ENCODE measurements around the gene TMEM38B. TPM values are rescaled to one million over a fixed set of nuclear protein-coding genes. Genes with fewer than 3 reads are reported as not detected.

Gene TMEM38B
- total RNA-seq, 2 experiments from 2014 or later: 15.9 to 22.5 TPM

DNA sequence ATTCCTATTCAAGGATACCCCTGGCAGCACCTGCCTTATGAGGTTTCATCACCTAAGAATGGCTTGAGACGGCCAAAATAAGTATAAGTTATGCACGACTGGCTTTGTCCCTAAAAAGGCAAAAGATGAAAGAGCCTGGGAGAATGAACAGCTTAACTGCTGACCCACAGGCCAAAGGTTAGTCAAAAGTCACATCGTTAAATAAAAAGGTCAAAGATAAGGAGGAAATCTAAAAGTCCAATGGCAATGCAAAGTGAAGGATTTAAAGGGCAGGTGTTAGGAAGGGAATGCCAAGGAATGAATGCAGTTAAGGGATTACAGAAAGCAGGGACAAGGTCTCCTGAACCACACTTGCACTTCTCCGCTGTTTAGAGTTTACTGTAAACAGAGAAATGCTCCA is 26.5 kb upstream of the TMEM38B start:
- intact Hi-C loops (cut with micrococcal nuclease; ENCODE audit: unreplicated experiment): no loop called here
- no peaks in the 10 kb centered on the region for H3K79me2 ChIP-seq (ENCODE audit: insufficient read depth, low read depth, low read length)
- BruUV-seq (replicated peaks): no TSS peak
- no peaks in the 10 kb centered on the region for H3K9me2 ChIP-seq (ENCODE audit: insufficient read depth, low read length)
- CTCF ChIA-PET (ENCODE audit: unreplicated experiment): interaction anchor here (0.6 kb wide), 1 partner anchor 49 kb away, joined by 3 read pairs; no protein-coding TSS in a partner anchor
- H3K36me3 ChIP-seq (ENCODE audit: insufficient read depth, low read length): no peaks in the 10 kb centered on the region
- H3K9me3 ChIP-seq (ENCODE audit: low read length): no peaks in the 10 kb centered on the region
- POLR2A ChIA-PET: interaction anchor here (0.6 to 1.5 kb wide), 6 partner anchors 11 to 73 kb away, joined by 3 to 4 read pairs (median 4); no protein-coding TSS in a partner anchor
- H3K4me2 ChIP-seq (ENCODE audit: low read length): no peak overlapping the region
- TF ChIP-seq, protein P1, sequence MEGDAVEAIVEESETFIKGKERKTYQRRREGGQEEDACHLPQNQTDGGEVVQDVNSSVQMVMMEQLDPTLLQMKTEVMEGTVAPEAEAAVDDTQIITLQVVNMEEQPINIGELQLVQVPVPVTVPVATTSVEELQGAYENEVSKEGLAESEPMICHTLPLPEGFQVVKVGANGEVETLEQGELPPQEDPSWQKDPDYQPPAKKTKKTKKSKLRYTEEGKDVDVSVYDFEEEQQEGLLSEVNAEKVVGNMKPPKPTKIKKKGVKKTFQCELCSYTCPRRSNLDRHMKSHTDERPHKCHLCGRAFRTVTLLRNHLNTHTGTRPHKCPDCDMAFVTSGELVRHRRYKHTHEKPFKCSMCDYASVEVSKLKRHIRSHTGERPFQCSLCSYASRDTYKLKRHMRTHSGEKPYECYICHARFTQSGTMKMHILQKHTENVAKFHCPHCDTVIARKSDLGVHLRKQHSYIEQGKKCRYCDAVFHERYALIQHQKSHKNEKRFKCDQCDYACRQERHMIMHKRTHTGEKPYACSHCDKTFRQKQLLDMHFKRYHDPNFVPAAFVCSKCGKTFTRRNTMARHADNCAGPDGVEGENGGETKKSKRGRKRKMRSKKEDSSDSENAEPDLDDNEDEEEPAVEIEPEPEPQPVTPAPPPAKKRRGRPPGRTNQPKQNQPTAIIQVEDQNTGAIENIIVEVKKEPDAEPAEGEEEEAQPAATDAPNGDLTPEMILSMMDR (conservative IDR thresholded peaks at IDR 0.05; ENCODE audit: low read length): no peak
- no peak for TF ChIP-seq EZH2phosphoT487 (IDR thresholded peaks at IDR 0.05; ENCODE audit: borderline replicate concordance, low read depth, low read length)
- peaks cover 12% of the 10 kb centered on the region for H3K4me1 ChIP-seq (ENCODE audit: insufficient read depth, low read length, poor library complexity, severe bottlenecking)
- H2AFZ ChIP-seq (ENCODE audit: low read length): no peak overlapping the region
- no peak for DNase-seq (ENCODE audit: low spot score)
- H4K20me1 ChIP-seq (ENCODE audit: insufficient read depth, low read length): no peaks in the 10 kb centered on the region
- no peak overlapping the region for H3K4me3 ChIP-seq (ENCODE audit: low read depth, low read length, poor library complexity, severe bottlenecking)
- no peak overlapping the region for H3K27ac ChIP-seq (ENCODE audit: low read depth, low read length, poor library complexity, severe bottlenecking)

DNA sequence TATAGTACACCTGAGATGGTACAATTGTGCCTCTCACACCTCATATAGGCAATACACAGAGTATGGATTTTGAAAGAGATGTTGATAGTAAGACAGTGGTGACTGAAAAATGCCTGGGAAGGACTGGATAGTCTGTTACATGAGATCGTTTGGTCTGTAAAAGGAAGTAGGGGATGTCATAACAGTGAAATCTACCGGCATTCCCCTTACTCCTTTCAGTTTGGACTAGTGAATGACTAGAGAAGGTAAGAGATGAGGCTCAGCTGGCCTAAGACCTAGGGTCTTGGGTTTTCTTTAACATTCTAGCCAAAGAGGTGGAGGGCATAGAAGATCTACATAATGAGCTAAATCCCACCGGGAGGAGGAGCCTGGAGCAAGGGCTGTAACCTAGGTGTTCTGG is 24.0 kb upstream of the TMEM38B start:
- H3K79me2 ChIP-seq (ENCODE audit: insufficient read depth, low read depth, low read length): no peaks in the 10 kb centered on the region
- H4K20me1 ChIP-seq (ENCODE audit: insufficient read depth, low read length): no peaks in the 10 kb centered on the region
- no peaks in the 10 kb centered on the region for H3K36me3 ChIP-seq (ENCODE audit: insufficient read depth, low read length)
- CTCF ChIA-PET (ENCODE audit: unreplicated experiment): no interaction called here
- POLR2A ChIA-PET: interaction anchor here (1.0 to 1.4 kb wide), 2 partner anchors 18 to 33 kb away, joined by 3 to 4 read pairs; no protein-coding TSS in a partner anchor
- intact Hi-C loops (cut with micrococcal nuclease; ENCODE audit: unreplicated experiment): no loop called here
- peaks cover 27% of the 10 kb centered on the region for H3K4me1 ChIP-seq (ENCODE audit: insufficient read depth, low read length, poor library complexity, severe bottlenecking)
- H3K27ac ChIP-seq (ENCODE audit: low read depth, low read length, poor library complexity, severe bottlenecking): no peak overlapping the region
- no peaks in the 10 kb centered on the region for H3K9me2 ChIP-seq (ENCODE audit: insufficient read depth, low read length)
- peaks cover 8% of the 10 kb centered on the region; the same call in 1 of the 2 replicates for H3K9me3 ChIP-seq (ENCODE audit: low read length)
- no TSS peak for BruUV-seq (replicated peaks)
- no peak overlapping the region for H3K4me2 ChIP-seq (ENCODE audit: low read length)
- no peak overlapping the region for H2AFZ ChIP-seq (ENCODE audit: low read length)
- no peak for DNase-seq (ENCODE audit: low spot score)
- no peak overlapping the region for H3K4me3 ChIP-seq (ENCODE audit: low read depth, low read length, poor library complexity, severe bottlenecking)
- TF ChIP-seq EZH2phosphoT487 (IDR thresholded peaks at IDR 0.05; ENCODE audit: borderline replicate concordance, low read depth, low read length): no peak
- TF ChIP-seq, protein P1 (conservative IDR thresholded peaks at IDR 0.05; ENCODE audit: low read length): no peak

DNA sequence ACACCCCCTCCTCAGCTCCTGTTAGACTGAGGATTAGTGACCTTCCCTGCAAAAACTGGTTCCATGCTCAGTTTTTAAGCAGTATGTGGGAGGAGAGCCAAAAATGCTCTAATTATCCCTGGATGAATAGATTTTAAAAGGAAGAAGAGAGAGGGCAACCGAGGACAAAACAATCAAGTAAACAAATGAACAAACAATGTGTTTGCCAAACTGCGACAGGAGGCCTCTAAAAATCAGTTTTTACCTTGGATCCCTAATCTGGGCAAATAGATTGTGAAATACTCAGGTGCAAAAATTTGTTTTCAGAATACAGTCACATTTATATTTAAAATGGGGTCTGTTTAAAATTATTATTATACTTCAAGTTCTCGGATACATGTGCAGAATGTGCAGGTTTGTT is 23.6 kb upstream of the TMEM38B start:
- POLR2A ChIA-PET: interaction anchor here (0.5 to 1.4 kb wide), 3 partner anchors 19 to 704 kb away, joined by 3 to 4 read pairs (median 3); no protein-coding TSS in a partner anchor
- intact Hi-C loops (cut with micrococcal nuclease; ENCODE audit: unreplicated experiment): no loop called here
- no TSS peak for BruUV-seq (replicated peaks)
- no peak overlapping the region for H2AFZ ChIP-seq (ENCODE audit: low read length)
- no peak for DNase-seq (ENCODE audit: low spot score)
- H3K27ac ChIP-seq (ENCODE audit: low read depth, low read length, poor library complexity, severe bottlenecking): no peak overlapping the region
- H3K79me2 ChIP-seq (ENCODE audit: insufficient read depth, low read depth, low read length): no peaks in the 10 kb centered on the region
- no peaks in the 10 kb centered on the region for H3K9me2 ChIP-seq (ENCODE audit: insufficient read depth, low read length)
- peaks cover 27% of the 10 kb centered on the region for H3K4me1 ChIP-seq (ENCODE audit: insufficient read depth, low read length, poor library complexity, severe bottlenecking)
- CTCF ChIA-PET (ENCODE audit: unreplicated experiment): no interaction called here
- no peak overlapping the region for H3K4me2 ChIP-seq (ENCODE audit: low read length)
- no peaks in the 10 kb centered on the region for H3K36me3 ChIP-seq (ENCODE audit: insufficient read depth, low read length)
- no peak for TF ChIP-seq EZH2phosphoT487 (IDR thresholded peaks at IDR 0.05; ENCODE audit: borderline replicate concordance, low read depth, low read length)
- TF ChIP-seq, protein P1 (conservative IDR thresholded peaks at IDR 0.05; ENCODE audit: low read length): no peak
- no peaks in the 10 kb centered on the region for H4K20me1 ChIP-seq (ENCODE audit: insufficient read depth, low read length)
- H3K9me3 ChIP-seq (ENCODE audit: low read length): peaks cover 8% of the 10 kb centered on the region; the same call in 1 of the 2 replicates
- no peak overlapping the region for H3K4me3 ChIP-seq (ENCODE audit: low read depth, low read length, poor library complexity, severe bottlenecking)
